ENCODE data around the gene DLG1. TPM values are rescaled to one million over a fixed set of nuclear protein-coding genes. Genes with fewer than 3 reads are reported as not detected.

The DLG1 gene
- total and polyA plus RNA-seq, 9 of the 15 experiments (the other 6 are each of a cell fraction or from before 2014, with no cell fraction given) = 9.4 to 63.5 (median 43.6) TPM

- H3K27me3 ChIP-seq (ENCODE audit: control insufficient read depth in 2 of 2, insufficient read depth in 2 of 2, low read length in 2 of 2) = no peaks in the 10 kb centered on the region
- intact Hi-C loops (cut with micrococcal nuclease) = no loop called here
- DNase-seq (ENCODE audit: extremely low read depth in 1 of 4, low spot score in 3 of 4) (no peak), FAIRE-seq (no peak), ATAC-seq (no peak)
- TF ChIP-seq TAL1 (IDR thresholded peaks at IDR 0.05) = no peak
- TF ChIP-seq MTF1 (CRISPR knock-in tag; IDR thresholded peaks at IDR 0.05; ENCODE audit: borderline replicate concordance) = no peak
- TF ChIP-seq BCLAF1 (IDR thresholded peaks at IDR 0.05; ENCODE audit: borderline replicate concordance in 1 of 2, control insufficient read depth in 1 of 2, low read depth in 2 of 2, low read length in 1 of 2) = no peak
- no peak for TF ChIP-seq SMARCA4 (IDR thresholded peaks at IDR 0.05)
- no peak for TF ChIP-seq RBM39 (optimal IDR thresholded peaks at IDR 0.05; ENCODE audit: low read depth, low read length)
- TF ChIP-seq ZFX (CRISPR knock-in tag; IDR thresholded peaks at IDR 0.05) = no peak
- TF ChIP-seq PTTG1 (tag; IDR thresholded peaks at IDR 0.05; ENCODE audit: low read depth) = no peak
- no peak for TF ChIP-seq HSF4 (CRISPR knock-in tag; IDR thresholded peaks at IDR 0.05; ENCODE audit: borderline replicate concordance)
- no peak for TF ChIP-seq JUND (IDR thresholded peaks at IDR 0.05; ENCODE audit: borderline replicate concordance, low read depth, low read length)
- no peak for TF ChIP-seq JUND (tag; IDR thresholded peaks at IDR 0.05; ENCODE audit: borderline replicate concordance, low read depth, low read length)
- TF ChIP-seq TCF7L2 (IDR thresholded peaks at IDR 0.05; ENCODE audit: low read depth, low read length) = no peak
- TF ChIP-seq POLR3G (IDR thresholded peaks at IDR 0.05; ENCODE audit: extremely low read depth, insufficient read length, insufficient replicate concordance) = no peak
- TF ChIP-seq PRPF4 (IDR thresholded peaks at IDR 0.05; ENCODE audit: insufficient read depth, low read depth, low read length, poor library complexity, severe bottlenecking) = no peak
- no peak for TF ChIP-seq NR3C1 (CRISPR knock-in tag; IDR thresholded peaks at IDR 0.05)
- TF ChIP-seq SP2 (IDR thresholded peaks at IDR 0.05; ENCODE audit: extremely low read depth, low read depth, low read length, poor library complexity, severe bottlenecking) = no peak
- no peak for TF ChIP-seq RBM22 (IDR thresholded peaks at IDR 0.05; ENCODE audit: low read depth, low read length, poor library complexity, severe bottlenecking)
- H3K9me1 ChIP-seq (ENCODE audit: control insufficient read depth, insufficient read depth, low read length) = no peaks in the 10 kb centered on the region
- peaks cover 14% of the 10 kb centered on the region; the same call in 2 of the 3 replicates for H3K79me2 ChIP-seq (ENCODE audit: control insufficient read depth, insufficient read depth, low read length)
- no TSS peak for BruUV-seq (replicated peaks)
- peaks cover 3% of the 10 kb centered on the region; the same call in 2 of the 3 replicates for H3K36me3 ChIP-seq (ENCODE audit: control insufficient read depth, insufficient read depth, low read length)
- no peaks in the 10 kb centered on the region for H3K9me3 ChIP-seq (replicated peaks; ENCODE audit: control insufficient read depth, insufficient read depth, low read depth, low read length)
- no peaks in the 10 kb centered on the region for H3K4me1 ChIP-seq (replicated peaks in 1 of 2; ENCODE audit: control insufficient read depth in 2 of 2, insufficient read depth in 2 of 2, low read length in 2 of 2)
- no peak overlapping the region for H3K27ac ChIP-seq (ENCODE audit: extremely low read depth, low read depth, low read length)
- 83% methylated on average over 3 of the region's 3 CpGs for WGBS (ENCODE audit: insufficient coverage, low coverage, missing lambda C conversion rate)
- no peaks in the 10 kb centered on the region for H4K20me1 ChIP-seq (replicated peaks; ENCODE audit: control insufficient read depth, insufficient read depth, low read length)
- in situ Hi-C loops (cut with MboI) = no loop called here
- H3K4me2 ChIP-seq (ENCODE audit: insufficient read depth, low read length) = no peak overlapping the region
- H3K4me3 ChIP-seq = no peak overlapping the region
- H3K9ac ChIP-seq (ENCODE audit: insufficient read depth in 1 of 2, low read depth in 2 of 2, low read length in 2 of 2) = no peak overlapping the region
- ChIA-PET POLR2A (interaction anchor here (0.9 kb wide), 1 partner anchor 9 kb away, joined by 3 read pairs; no protein-coding TSS in a partner anchor), CTCF (ENCODE audit: low intra/inter-chr PET ratio) (no interaction called here)
- H2AFZ ChIP-seq (ENCODE audit: low read depth, low read length) = no peak overlapping the region
These were observed 123.5 kb downstream of the DLG1 start for GRCh38 chr3:197174927-197175326.
